NCI-H1105 treated with DMSO at 0.1 percent for 48 hours (cell line): Measurements from ENCODE around the gene THOC5.

Experiments
- DNase-seq: peaks from one replicate; lab custom pipeline; 2025; lab: John Stamatoyannopoulos, UW

THOC5 gene

DNA sequence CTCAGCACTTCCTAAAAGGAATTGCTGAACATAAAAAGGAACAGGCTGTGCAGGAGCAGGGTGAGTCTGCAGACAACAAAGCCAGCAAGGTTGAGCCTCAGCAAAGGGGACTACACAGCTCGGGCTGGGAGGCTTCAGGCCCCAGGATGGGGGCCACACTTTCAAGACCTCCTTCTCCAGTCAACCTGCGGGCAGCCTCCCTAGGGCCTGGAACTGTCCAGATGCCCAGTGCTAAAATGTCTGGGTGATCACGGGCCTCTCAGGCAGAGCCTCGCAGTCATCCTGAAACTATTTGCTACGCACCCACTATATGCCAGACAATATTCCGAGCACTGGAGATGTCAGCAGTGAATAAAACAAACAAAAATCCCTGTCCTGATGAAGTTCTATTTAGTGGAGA lies 77.4 kb downstream of the THOC5 start:
- DNase-seq: no peak

DNA sequence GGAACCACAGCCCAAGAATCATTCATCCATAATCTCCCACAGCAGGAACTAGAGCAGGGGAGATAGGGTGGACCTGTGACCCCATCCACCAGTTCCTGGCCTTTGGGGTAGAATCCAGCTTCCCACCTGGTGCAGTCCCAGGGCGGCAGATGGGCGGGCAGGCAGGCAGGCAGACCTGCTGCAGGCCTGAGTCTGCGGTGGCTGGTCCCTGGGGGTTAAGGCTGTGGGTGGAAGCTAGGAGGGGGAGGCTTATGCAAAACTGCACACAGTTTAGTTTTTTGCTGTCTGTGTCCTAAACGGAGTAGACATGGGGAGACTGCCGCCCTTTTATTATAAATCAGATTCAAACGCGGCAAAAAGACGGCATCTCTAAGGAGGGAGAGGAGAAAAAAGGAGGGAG lies 78.0 kb downstream of the THOC5 start:
- no peak for DNase-seq

DNA sequence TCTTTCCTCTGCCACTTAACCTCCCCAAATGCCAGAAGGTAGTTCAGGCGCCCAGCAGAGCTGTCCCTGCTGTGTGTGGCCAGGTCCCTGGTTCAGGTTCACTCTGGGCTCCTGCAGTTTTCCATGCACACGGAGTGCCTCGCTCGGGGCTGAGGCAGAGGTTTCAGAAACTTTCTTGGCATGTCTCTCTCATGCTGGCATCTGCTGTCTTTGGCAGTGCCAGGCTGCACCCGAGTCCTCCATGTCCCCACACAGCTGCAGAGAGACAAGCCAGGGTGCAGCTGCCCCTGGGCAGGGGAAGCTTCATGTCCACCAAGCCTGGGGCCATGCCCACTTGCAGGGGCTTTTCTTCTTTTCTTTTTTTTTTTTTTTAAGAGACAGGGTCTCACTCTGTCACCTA lies 80.6 kb downstream of the THOC5 start:
- no peak for DNase-seq

DNA sequence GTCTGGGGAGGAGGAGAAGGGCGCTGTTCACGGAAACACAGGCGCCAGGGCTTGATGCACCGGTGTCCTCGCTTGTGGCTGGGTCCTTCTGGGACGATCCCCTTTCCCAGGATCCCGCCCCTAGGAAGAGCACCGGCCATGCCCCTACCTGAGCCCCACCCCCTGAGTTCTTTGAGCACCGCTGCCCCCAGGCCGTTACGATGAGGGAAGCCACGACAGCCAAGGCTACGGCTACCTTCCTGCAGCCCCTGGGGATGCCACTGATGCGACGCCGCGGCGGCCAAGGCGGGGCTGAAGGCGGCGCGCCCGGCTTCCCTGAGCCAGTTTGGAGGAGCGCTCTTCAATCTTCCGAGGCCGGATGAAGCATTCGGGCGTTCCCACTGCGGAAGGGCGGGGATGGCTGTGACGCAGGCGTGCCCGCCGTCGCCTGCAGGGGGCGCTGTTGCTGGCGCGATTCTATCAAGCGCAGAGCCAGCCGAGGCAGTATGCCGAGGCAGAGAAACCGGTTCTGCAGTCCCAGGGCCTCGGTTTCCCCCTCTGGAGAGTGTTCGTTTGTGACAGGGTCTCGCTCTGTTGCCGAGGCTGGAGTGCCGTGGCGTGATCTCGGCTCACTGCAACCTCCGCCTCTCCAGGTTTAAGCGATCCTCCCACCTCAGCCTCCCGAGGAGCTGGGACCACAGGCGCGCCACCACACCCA lies 83.2 kb downstream of the THOC5 start:
- DNase-seq: peak; percentile 63

DNA sequence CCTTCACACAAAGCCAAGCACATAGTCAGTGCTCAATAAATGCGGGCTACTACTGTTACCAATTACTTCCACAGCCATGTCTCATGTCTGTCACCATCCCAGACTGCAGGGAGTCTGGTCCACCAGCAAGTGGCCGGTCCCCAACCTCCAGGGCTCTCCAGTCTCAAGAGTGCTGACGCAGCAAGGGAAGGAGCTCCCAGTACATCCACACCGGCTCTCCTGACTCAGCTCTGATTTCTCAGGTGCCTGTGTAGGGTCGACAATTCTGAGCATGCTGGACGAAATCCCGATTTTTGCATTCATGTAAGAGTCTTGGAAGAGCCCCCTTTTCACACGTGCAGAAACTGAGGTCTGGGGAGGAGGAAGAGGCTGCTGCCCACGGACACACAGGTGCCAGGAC lies 83.8 kb downstream of the THOC5 start:
- DNase-seq: no peak

DNA sequence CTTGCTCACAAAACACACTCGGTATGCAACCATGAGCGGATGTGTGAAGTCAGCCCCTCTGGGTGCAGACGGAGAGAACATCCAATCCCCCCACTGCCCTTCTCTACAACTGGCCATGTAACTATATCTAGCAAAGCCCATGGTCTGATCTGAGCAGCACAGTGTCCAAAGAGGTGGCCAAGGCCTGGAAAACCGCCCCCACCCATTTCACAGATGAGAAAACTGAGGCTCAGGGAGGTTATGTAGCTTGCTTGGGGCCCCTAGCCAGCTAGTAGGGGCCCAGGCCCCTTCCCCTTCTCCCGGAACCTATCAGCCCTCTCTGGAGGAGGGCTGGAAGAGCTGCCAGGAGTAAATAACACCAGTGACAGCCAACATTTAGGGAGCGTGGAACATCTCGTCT lies 89.0 kb downstream of the THOC5 start:
- DNase-seq: no peak

DNA sequence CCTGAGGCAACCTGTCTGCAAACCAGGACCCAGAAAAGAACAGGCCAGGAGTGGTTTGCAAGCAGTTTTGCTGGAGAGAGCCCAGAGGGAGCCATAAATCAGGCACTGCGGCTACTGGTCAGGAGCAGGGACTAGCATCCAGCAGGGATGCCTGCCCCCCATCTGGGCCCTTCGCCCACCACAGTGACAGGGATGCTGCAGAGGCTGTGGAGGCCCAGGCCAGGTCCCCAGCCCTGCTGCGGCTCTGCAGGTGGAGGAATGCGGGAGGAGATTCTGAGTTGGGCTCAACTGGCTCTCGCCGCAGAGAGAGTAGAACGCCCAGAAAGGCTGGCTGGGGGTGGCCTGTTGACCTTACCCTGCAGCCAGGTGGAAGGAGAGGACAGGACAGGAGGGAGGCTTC lies 89.9 kb downstream of the THOC5 start:
- DNase-seq: no peak

DNA sequence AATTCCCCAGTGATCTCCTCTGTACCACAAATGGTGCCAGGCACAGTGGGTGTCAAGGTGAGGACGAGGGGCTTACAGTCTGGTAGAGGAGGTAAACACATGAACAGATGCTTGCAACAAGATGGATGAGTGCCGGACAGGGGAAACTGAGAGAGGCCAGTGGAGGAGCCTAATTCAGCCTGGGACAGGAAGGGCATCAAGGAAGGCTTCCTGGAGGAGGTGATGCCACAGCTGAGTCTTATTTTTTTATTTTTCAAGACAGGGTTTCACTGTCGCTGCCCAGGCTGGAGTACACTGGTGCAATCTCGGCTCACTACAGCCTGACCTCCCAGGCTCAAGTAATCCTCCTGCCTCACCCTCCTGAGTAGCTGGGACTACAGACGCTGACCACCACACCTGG lies 92.3 kb downstream of the THOC5 start:
- DNase-seq: no peak

DNA sequence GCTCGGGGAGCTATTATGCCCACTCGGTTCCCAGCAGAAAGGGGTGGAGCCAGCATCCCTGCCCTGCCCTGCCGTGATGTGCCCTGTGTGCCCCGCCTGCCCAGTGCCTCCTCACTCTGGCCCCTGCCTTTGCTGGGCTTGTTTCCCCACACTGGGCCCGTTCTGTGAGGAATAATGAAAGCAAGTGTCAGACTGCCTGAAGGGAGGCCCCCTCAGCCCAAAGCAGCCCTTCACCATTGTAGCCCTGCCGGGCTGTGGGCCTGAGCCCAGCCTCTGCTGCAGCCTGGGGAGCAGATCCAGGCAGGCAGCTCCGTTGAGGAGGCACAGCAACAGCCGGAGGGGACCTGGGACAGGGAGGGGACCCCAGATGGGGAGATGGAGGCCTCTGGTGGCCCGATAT lies 93.8 kb downstream of the THOC5 start:
- no peak for DNase-seq

DNA sequence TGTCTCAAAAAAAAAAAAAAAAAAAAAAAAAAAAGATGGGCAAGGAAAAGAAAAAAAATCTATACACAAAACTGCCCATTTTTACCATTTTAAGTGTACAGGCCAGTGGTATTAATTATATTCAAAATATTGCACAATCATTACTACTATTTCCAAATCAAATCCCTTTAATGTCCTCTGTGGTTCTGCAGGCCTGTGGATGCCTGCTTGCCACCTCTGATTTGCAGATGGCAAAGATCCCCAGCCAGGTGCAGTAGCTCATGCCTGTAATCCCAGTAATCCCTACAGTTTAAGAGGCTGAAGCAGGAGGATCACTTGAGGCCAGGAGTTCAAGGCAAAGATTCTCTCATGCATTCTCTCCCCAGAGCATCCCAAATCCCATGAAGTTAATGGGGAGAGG lies 95.0 kb downstream of the THOC5 start:
- no peak for DNase-seq

DNA sequence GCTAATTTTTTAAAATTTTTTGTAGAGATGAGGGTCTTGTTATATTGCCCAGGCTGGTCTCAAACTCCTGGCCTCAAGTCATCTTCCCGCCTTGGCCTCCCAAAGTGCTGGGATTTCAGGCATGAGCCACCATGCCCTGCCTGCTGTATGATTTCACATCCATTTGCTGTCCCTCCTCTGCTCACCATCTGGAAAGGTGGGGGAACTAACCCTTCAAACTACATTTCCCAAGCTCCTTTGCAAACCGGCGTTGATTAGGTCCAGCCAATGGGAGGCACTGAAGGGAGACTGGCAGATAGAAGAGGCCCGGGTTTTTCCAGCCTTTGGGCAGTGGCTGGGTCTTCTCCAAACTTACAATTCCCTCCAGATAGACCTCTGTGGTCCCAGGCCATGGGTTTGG lies 95.8 kb downstream of the THOC5 start:
- peak; percentile 38 for DNase-seq

DNA sequence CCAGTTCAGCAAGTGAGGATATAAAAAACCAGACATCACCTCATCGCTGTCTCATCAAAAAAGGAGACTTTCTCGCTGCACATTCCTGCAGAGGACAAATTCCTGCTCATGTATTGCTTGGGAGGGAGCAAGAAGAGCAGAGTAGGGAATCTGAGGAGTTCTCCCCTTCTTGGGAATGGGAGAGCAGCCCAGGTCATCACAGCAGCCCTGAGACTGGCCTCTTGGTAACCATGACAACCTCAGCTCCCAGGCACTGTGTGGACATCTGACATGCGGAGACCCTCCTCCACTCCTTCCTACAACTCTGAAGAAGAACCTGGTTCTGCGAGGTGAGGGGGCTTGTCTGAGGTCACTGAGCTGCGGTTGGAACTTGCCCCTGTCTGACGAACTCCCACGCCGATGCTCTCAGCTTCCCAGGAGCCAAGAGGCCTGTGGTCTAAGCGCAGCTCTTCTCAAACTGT lies 97.3 kb downstream of the THOC5 start:
- DNase-seq: no peak
